DND-41 (cell line): ENCODE data around the gene CRTC3.

Experiments
- ATAC-seq: fragments of 200-7000 bp; cut with Tn5 transposase; 3 replicates; pipeline ENCODE4 v1.9.1; 2021; ENCODE audit warnings: low read depth; ENCODE audit not compliant: insufficient read depth
- DNase-seq: peaks from one replicate; pipeline ENCODE4 v3.0.0-alpha.2; 2020
- H2AFZ ChIP-seq: 2 replicates; pipeline ENCODE4 v1.6.0; 2012; ENCODE audit warnings: low read depth, low read length
- H3K27ac ChIP-seq: 2 replicates; pipeline ENCODE4 v1.5.1; 2012; ENCODE audit warnings: low read length, inconsistent platforms
- H3K27me3 ChIP-seq: fragments of 200-600 bp; sonication (generic); 2 replicates; pipeline ENCODE4 v1.6.0; 2012; ENCODE audit warnings: low read length, mild to moderate bottlenecking, inconsistent platforms; ENCODE audit not compliant: insufficient read depth, poor library complexity
- H3K36me3 ChIP-seq: 2 replicates; pipeline ENCODE4 v1.5.1; 2012; ENCODE audit warnings: low read length, inconsistent platforms; ENCODE audit not compliant: insufficient read depth
- H3K4me1 ChIP-seq: 2 replicates; pipeline ENCODE4 v1.5.1; 2012; ENCODE audit warnings: mild to moderate bottlenecking, low read length; ENCODE audit not compliant: insufficient read depth
- H3K4me2 ChIP-seq: 2 replicates; pipeline ENCODE4 v1.6.0; 2012; ENCODE audit warnings: mild to moderate bottlenecking, moderate library complexity, low read length, inconsistent platforms; ENCODE audit not compliant: insufficient read depth
- H3K4me3 ChIP-seq, 2 experiments: fragments of 200-600 bp in 1 of 2; shearing (Covaris generic) in 1 of 2; 2 replicates each; pipeline ENCODE4 v1.5.1; 2012 to 2016; ENCODE audit warnings: inconsistent platforms in 2 of 2, low read length in 2 of 2, mild to moderate bottlenecking in 2 of 2, low read depth in 1 of 2, moderate library complexity in 1 of 2
- H3K79me2 ChIP-seq: 2 replicates; pipeline ENCODE4 v1.6.0; 2012; ENCODE audit warnings: low read length, inconsistent platforms; ENCODE audit not compliant: insufficient read depth
- H3K9ac ChIP-seq: 2 replicates; pipeline ENCODE4 v1.6.0; 2012; ENCODE audit warnings: low read depth, mild to moderate bottlenecking, inconsistent platforms, low read length, moderate library complexity
- H3K9me3 ChIP-seq: 2 replicates; pipeline ENCODE4 v1.5.1; 2012; ENCODE audit warnings: low read length, moderate library complexity, mild to moderate bottlenecking, inconsistent platforms; ENCODE audit not compliant: insufficient read depth, severe bottlenecking
- H4K20me1 ChIP-seq: 2 replicates; pipeline ENCODE4 v1.6.0; 2012; ENCODE audit warnings: low read length; ENCODE audit not compliant: insufficient read depth
- CTCF ChIP-seq: IDR thresholded peaks from 2 replicates; pipeline ENCODE4 v1.5.1; 2012; ENCODE audit warnings: borderline replicate concordance, low read length, moderate library complexity, mild to moderate bottlenecking; ENCODE audit not compliant: poor library complexity, severe bottlenecking; ENCODE audit errors: extremely low read depth
- EZH2 ChIP-seq: IDR thresholded peaks from 3 replicates; pipeline ENCODE4 v1.6.1; 2012; ENCODE audit warnings: borderline replicate concordance, low read depth, mild to moderate bottlenecking, moderate library complexity, low read length, inconsistent platforms; ENCODE audit not compliant: severe bottlenecking

The CRTC3 gene

GRCh38 chr15:90563463-90563862, 33.7 kb downstream of the CRTC3 start:
- Histone ChIP-seq H3K36me3 (0 out of 2 replicates have a peak, but pooled peaks cover 8% of the 10 kb centered on the region), H3K4me2 (no peak overlapping the region), H3K79me2 (peaks cover 9% of the 10 kb centered on the region), H3K27ac (no peak overlapping the region), H4K20me1 (peaks cover 4% of the 10 kb centered on the region; the same call in 1 of the 2 replicates), H3K27me3 (no peaks in the 10 kb centered on the region), H3K9me3 (no peaks in the 10 kb centered on the region), H3K4me1 (peaks cover 12% of the 10 kb centered on the region), H2AFZ (no peak overlapping the region), H3K4me3 (no peak overlapping the region), H3K9ac (no peak overlapping the region)
- ATAC-seq (no peak), DNase-seq (no peak)
- TF ChIP-seq EZH2 (no peak), CTCF (no peak)

DNA sequence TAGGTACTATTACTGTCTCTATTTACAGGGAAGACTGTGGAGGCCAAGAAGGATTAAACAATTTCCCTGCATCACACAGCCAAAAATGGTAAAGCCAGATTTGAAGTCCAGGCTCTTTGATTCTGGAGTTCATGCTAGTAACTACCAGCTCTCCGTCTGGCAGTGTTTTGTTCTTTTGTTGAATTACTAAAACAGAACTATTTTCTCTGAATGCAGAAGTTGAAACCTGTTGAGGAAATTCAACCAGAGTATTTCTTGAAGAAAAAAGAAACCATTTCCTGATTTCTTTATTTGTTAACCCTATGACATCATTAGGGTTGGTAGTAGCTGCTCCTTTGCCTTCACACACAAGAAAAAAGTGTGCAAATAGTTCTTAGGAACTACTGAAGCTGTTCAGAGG, 34.3 kb downstream of the CRTC3 start:
- Histone ChIP-seq H3K36me3 (0 out of 2 replicates have a peak, but pooled peaks cover 8% of the 10 kb centered on the region), H3K79me2 (peaks cover 9% of the 10 kb centered on the region), H3K9ac (no peak overlapping the region), H4K20me1 (peaks cover 4% of the 10 kb centered on the region; the same call in 1 of the 2 replicates), H3K4me1 (peaks cover 12% of the 10 kb centered on the region), H3K27me3 (no peaks in the 10 kb centered on the region), H3K9me3 (no peaks in the 10 kb centered on the region), H2AFZ (no peak overlapping the region), H3K27ac (no peak overlapping the region), H3K4me2 (no peak overlapping the region), H3K4me3 (no peak overlapping the region)
- DNase-seq (no peak), ATAC-seq (no peak)
- no peak for TF ChIP-seq EZH2
- no peak for TF ChIP-seq CTCF

DNA sequence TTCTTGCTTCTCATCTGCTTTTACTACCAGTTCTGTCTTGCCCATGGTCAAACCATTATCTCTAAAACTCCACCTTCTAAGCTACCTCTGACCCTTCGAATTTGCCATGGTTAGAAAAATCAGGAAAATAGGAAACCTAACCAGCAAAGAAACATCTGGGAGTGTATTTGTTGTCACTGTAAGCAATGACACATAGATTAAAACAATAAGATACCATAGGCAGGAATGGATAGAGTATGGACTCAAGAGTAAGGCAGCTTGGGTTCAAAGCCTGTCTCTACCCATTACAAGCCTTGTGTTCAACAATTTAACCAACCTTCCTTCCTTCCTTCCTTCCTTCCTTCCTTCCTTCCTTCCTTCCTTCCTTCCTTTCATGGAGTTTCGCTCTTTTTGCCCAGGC, 34.9 kb downstream of the CRTC3 start:
- Histone ChIP-seq H3K4me2 (no peak overlapping the region), H3K9me3 (no peaks in the 10 kb centered on the region), H2AFZ (no peak overlapping the region), H3K36me3 (0 out of 2 replicates have a peak, but pooled peaks cover 8% of the 10 kb centered on the region), H4K20me1 (peaks cover 4% of the 10 kb centered on the region; the same call in 1 of the 2 replicates), H3K4me1 (peaks cover 12% of the 10 kb centered on the region), H3K4me3 (no peak overlapping the region), H3K27ac (no peak overlapping the region), H3K9ac (no peak overlapping the region), H3K27me3 (no peaks in the 10 kb centered on the region), H3K79me2 (peaks cover 9% of the 10 kb centered on the region)
- TF ChIP-seq EZH2 = no peak
- TF ChIP-seq CTCF = no peak
- ATAC-seq = no peak
- no peak for DNase-seq
